OCI-LY1 (cell line): ENCODE data around the gene PHLDB2.

ENCODE experiments used
- CTCF ChIP-seq: fragments of 200-600 bp; sonication (generic), shearing (Covaris generic); IDR thresholded peaks from 2 replicates; pipeline ENCODE4 v1.5.1; 2017; ENCODE audit warnings: mild to moderate bottlenecking, antibody characterized with exemption, low read length, moderate library complexity, mixed read lengths
- EZH2 ChIP-seq: fragments of 200-600 bp; sonication (generic), shearing (Covaris generic); IDR thresholded peaks from 2 replicates; pipeline ENCODE4 v1.8.0; 2017; ENCODE audit warnings: borderline replicate concordance, mixed run types, mild to moderate bottlenecking, antibody characterized with exemption, low read length, moderate library complexity, mixed read lengths

- no peak for TF ChIP-seq CTCF
- no peak for TF ChIP-seq EZH2
These were observed 33.0 kb downstream of the PHLDB2 start for GRCh38 chr3:111892070-111892469.
